ENCODE data around the gene KIF25. TPM values are rescaled to one million over a fixed set of nuclear protein-coding genes. Genes with fewer than 3 reads are reported as not detected.

The KIF25 gene
- total RNA-seq, 2 experiments from 2014 or later: not detected

- Mint-ChIP-seq H3K27me3 (peaks cover 20% of the 10 kb centered on the region), H3K36me3 (peaks cover 7% of the 10 kb centered on the region), H3K4me1 (no peaks in the 10 kb centered on the region), H3K27ac (no peak overlapping the region), H3K4me3 (no peak overlapping the region), H3K9me3 (peaks cover 24% of the 10 kb centered on the region)
- DNase-seq: no peak
Measured at GRCh38 chr6:168040856-168041496, 43.5 kb downstream of the KIF25 start.

- Mint-ChIP-seq H3K36me3 (peaks cover 7% of the 10 kb centered on the region), H3K4me1 (no peaks in the 10 kb centered on the region), H3K4me3 (no peak overlapping the region), H3K27ac (no peak overlapping the region), H3K27me3 (peaks cover 11% of the 10 kb centered on the region), H3K9me3 (peaks cover 24% of the 10 kb centered on the region)
- no peak for DNase-seq
Measured at GRCh38 chr6:168041928-168042327, 44.5 kb downstream of the KIF25 start.

GRCh38 chr6:168042426-168043192 is 45.1 kb downstream of the KIF25 start:
- Mint-ChIP-seq H3K27me3 (peaks cover 7% of the 10 kb centered on the region), H3K4me1 (no peaks in the 10 kb centered on the region), H3K27ac (no peak overlapping the region), H3K36me3 (peaks cover 5% of the 10 kb centered on the region), H3K4me3 (no peak overlapping the region), H3K9me3 (peaks cover 19% of the 10 kb centered on the region)
- no peak for DNase-seq

- no peak overlapping the region for H3K27ac Mint-ChIP-seq
- no peak overlapping the region for H3K4me3 Mint-ChIP-seq
- H3K4me1 Mint-ChIP-seq: no peaks in the 10 kb centered on the region
- peaks cover 4% of the 10 kb centered on the region for H3K36me3 Mint-ChIP-seq
- peaks cover 4% of the 10 kb centered on the region for H3K27me3 Mint-ChIP-seq
- H3K9me3 Mint-ChIP-seq: peaks cover 15% of the 10 kb centered on the region
- DNase-seq: no peak
Measured at GRCh38 chr6:168043193-168043847, 45.8 kb downstream of the KIF25 start.

GRCh38 chr6:168043848-168044415 is 46.5 kb downstream of the KIF25 start:
- Mint-ChIP-seq H3K27me3 (no peaks in the 10 kb centered on the region), H3K9me3 (peaks cover 10% of the 10 kb centered on the region), H3K36me3 (peaks cover 2% of the 10 kb centered on the region), H3K4me3 (no peak overlapping the region), H3K4me1 (no peaks in the 10 kb centered on the region), H3K27ac (no peak overlapping the region)
- no peak for DNase-seq

- no peak overlapping the region for H3K4me3 Mint-ChIP-seq
- H3K9me3 Mint-ChIP-seq: peaks cover 8% of the 10 kb centered on the region
Measured at GRCh38 chr6:168044521-168045130, 47.2 kb downstream of the KIF25 start.

GRCh38 chr6:168045141-168045691 is 47.7 kb downstream of the KIF25 start:
- no peaks in the 10 kb centered on the region for H3K4me1 Mint-ChIP-seq
- H3K9me3 Mint-ChIP-seq: peaks cover 3% of the 10 kb centered on the region
- DNase-seq: no peak
- H3K36me3 Mint-ChIP-seq: peaks cover 2% of the 10 kb centered on the region
- H3K4me3 Mint-ChIP-seq: no peak overlapping the region
- no peaks in the 10 kb centered on the region for H3K27me3 Mint-ChIP-seq
- H3K27ac Mint-ChIP-seq: no peak overlapping the region

More at GRCh38 chr6:168044521-168045130, 47.2 kb downstream of the KIF25 start:
- Mint-ChIP-seq H3K36me3 (peaks cover 2% of the 10 kb centered on the region), H3K4me1 (no peaks in the 10 kb centered on the region), H3K27me3 (no peaks in the 10 kb centered on the region), H3K27ac (no peak overlapping the region)
- DNase-seq: no peak

- no peak overlapping the region for H3K27ac Mint-ChIP-seq
- H3K4me1 Mint-ChIP-seq: no peaks in the 10 kb centered on the region
- no peaks in the 10 kb centered on the region for H3K9me3 Mint-ChIP-seq
- no peak for DNase-seq
- H3K36me3 Mint-ChIP-seq: no peaks in the 10 kb centered on the region
- H3K27me3 Mint-ChIP-seq: no peaks in the 10 kb centered on the region
- H3K4me3 Mint-ChIP-seq: no peak overlapping the region
Measured at GRCh38 chr6:168045706-168046620, 48.5 kb downstream of the KIF25 start.

- Mint-ChIP-seq H3K27me3 (no peaks in the 10 kb centered on the region), H3K4me1 (no peaks in the 10 kb centered on the region), H3K4me3 (no peak overlapping the region), H3K9me3 (no peaks in the 10 kb centered on the region), H3K27ac (no peak overlapping the region), H3K36me3 (no peaks in the 10 kb centered on the region)
- DNase-seq: no peak
Measured at GRCh38 chr6:168046696-168047095, 49.2 kb downstream of the KIF25 start.

- H3K4me3 Mint-ChIP-seq: no peak overlapping the region
- no peaks in the 10 kb centered on the region for H3K36me3 Mint-ChIP-seq
- no peaks in the 10 kb centered on the region for H3K4me1 Mint-ChIP-seq
- no peaks in the 10 kb centered on the region for H3K27me3 Mint-ChIP-seq
- DNase-seq: no peak
- no peak overlapping the region for H3K27ac Mint-ChIP-seq
- no peaks in the 10 kb centered on the region for H3K9me3 Mint-ChIP-seq
Measured at GRCh38 chr6:168047841-168048723, 50.6 kb downstream of the KIF25 start.

- no peaks in the 10 kb centered on the region for H3K36me3 Mint-ChIP-seq
- no peaks in the 10 kb centered on the region for H3K4me1 Mint-ChIP-seq
- H3K27ac Mint-ChIP-seq: no peak overlapping the region
- H3K4me3 Mint-ChIP-seq: no peak overlapping the region
- H3K27me3 Mint-ChIP-seq: no peaks in the 10 kb centered on the region
- H3K9me3 Mint-ChIP-seq: no peaks in the 10 kb centered on the region
- no peak for DNase-seq
Measured at GRCh38 chr6:168048724-168049025, 51.2 kb downstream of the KIF25 start.

- Mint-ChIP-seq H3K27ac (no peak overlapping the region), H3K4me3 (no peak overlapping the region), H3K27me3 (no peaks in the 10 kb centered on the region), H3K36me3 (no peaks in the 10 kb centered on the region), H3K4me1 (no peaks in the 10 kb centered on the region), H3K9me3 (no peaks in the 10 kb centered on the region)
- no peak for DNase-seq
Measured at GRCh38 chr6:168049277-168049676, 51.8 kb downstream of the KIF25 start.

- no peak for DNase-seq
- no peak overlapping the region for H3K4me3 Mint-ChIP-seq
- H3K36me3 Mint-ChIP-seq: no peaks in the 10 kb centered on the region
- no peaks in the 10 kb centered on the region for H3K9me3 Mint-ChIP-seq
- no peaks in the 10 kb centered on the region for H3K4me1 Mint-ChIP-seq
- H3K27me3 Mint-ChIP-seq: no peaks in the 10 kb centered on the region
- H3K27ac Mint-ChIP-seq: no peak overlapping the region
Measured at GRCh38 chr6:168049706-168050224, 52.3 kb downstream of the KIF25 start.

All from activated naive CD8-positive, alpha-beta T cell treated with anti-CD3 and anti-CD28 coated beads for 36 hours (primary cell).